MCF 10A (cell line): ENCODE data around the gene LARP1B. TPM values are rescaled to one million over a fixed set of nuclear protein-coding genes. Genes with fewer than 3 reads are reported as not detected.
"Not testable (repeated sequence)": the region's sequence is repeated elsewhere in the genome, so short reads cannot be mapped to it uniquely, and the experiment has no call there.

Experiments
- BruUV-seq: library from RNA; stranded (reverse); fragments of 400-500 nt; replicated peaks from 2 replicates; lab custom pipeline; 2021; lab: Mats Ljungman, UMichigan
- CTCF ChIA-PET: fragments of 300-600 bp; sonication (Branson Sonifier 250); formaldehyde crosslinking; extraction: SDS; loops from one replicate; lab custom pipeline; 2021; ENCODE audit warnings: antibody characterized with exemption, inconsistent platforms; lab: Yijun Ruan, JAX
- POLR2A ChIA-PET: fragments of 300-600, 350-650 bp; sonication (Branson Sonifier 250); formaldehyde crosslinking; extraction: SDS; loops from one replicate; lab custom pipeline; 2020; ENCODE audit warnings: antibody characterized with exemption, inconsistent platforms; lab: Yijun Ruan, JAX
- DNase-seq: peaks from one replicate; pipeline ENCODE4 v3.0.0-alpha.2; 2018; ENCODE audit not compliant: unreplicated experiment
- H3K27ac Mint-ChIP-seq: one replicate; pipeline ENCODE4 v1.8.0; 2022; ENCODE audit warnings: mild to moderate bottlenecking, low read depth, mixed read lengths; ENCODE audit not compliant: unreplicated experiment
- H3K27me3 Mint-ChIP-seq: one replicate; pipeline ENCODE4 v1.8.0; 2022; ENCODE audit warnings: mixed read lengths; ENCODE audit not compliant: insufficient read depth, unreplicated experiment
- H3K36me3 Mint-ChIP-seq: one replicate; pipeline ENCODE4 v1.8.0; 2022; ENCODE audit warnings: mild to moderate bottlenecking, moderate library complexity, mixed read lengths; ENCODE audit not compliant: insufficient read depth, unreplicated experiment
- H3K4me1 Mint-ChIP-seq: one replicate; pipeline ENCODE4 v1.8.0; 2022; ENCODE audit warnings: mixed read lengths; ENCODE audit not compliant: insufficient read depth, unreplicated experiment
- H3K4me3 Mint-ChIP-seq: one replicate; pipeline ENCODE4 v1.8.0; 2022; ENCODE audit warnings: mild to moderate bottlenecking, moderate library complexity, mixed read lengths; ENCODE audit not compliant: unreplicated experiment
- H3K9me3 Mint-ChIP-seq: one replicate; pipeline ENCODE4 v1.8.0; 2022; ENCODE audit warnings: mixed read lengths; ENCODE audit not compliant: unreplicated experiment
- intact Hi-C: fragments of 100-400 bp; cut with micrococcal nuclease; formaldehyde crosslinking; loops from 2 replicates; pipeline ENCODE4 v1.14.1; 2022
- total RNA-seq: library from RNA; stranded (reverse); gene quantifications from 2 replicates; pipeline ENCODE4 v1.2.3, GENCODE V29; 2022
- TF ChIP-seq, protein P1 (sequence below): fragments of 200-600 bp; IDR thresholded peaks from one replicate; pipeline ENCODE4 v1.8.0; 2022; ENCODE audit warnings: antibody characterized with exemption, mild to moderate bottlenecking; ENCODE audit not compliant: unreplicated experiment

LARP1B gene
- total RNA-seq, 1 experiment from 2014 or later = 62.8 TPM

DNA sequence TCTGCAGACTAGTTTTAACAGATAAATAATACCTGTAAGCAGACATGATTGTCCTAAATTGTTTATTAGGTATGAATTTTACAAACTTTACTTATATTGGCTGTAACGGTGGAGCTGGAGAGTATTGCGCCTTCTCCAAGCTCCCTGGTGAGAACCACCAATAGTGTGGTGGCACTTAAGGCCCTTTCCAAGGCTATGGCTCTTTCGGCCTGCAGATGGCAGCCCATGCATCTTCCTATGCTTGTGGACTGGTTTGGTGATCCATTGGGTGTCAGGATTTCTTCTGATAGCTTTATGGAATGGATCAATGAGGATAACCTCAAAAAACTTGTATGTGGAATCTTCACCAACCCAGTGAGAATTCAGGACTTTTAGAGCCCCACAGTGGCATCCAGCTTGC lies 7.8 kb downstream of the LARP1B start:
- peak; percentile 27 for DNase-seq
- H3K4me3 Mint-ChIP-seq = no peak overlapping the region
- CTCF ChIA-PET = interaction anchor here (0.6 to 0.7 kb wide), 3 partner anchors 12 to 122 kb away, joined by 3 read pairs; no protein-coding TSS in a partner anchor
- no peaks in the 10 kb centered on the region for H3K9me3 Mint-ChIP-seq
- TF ChIP-seq, protein P1, sequence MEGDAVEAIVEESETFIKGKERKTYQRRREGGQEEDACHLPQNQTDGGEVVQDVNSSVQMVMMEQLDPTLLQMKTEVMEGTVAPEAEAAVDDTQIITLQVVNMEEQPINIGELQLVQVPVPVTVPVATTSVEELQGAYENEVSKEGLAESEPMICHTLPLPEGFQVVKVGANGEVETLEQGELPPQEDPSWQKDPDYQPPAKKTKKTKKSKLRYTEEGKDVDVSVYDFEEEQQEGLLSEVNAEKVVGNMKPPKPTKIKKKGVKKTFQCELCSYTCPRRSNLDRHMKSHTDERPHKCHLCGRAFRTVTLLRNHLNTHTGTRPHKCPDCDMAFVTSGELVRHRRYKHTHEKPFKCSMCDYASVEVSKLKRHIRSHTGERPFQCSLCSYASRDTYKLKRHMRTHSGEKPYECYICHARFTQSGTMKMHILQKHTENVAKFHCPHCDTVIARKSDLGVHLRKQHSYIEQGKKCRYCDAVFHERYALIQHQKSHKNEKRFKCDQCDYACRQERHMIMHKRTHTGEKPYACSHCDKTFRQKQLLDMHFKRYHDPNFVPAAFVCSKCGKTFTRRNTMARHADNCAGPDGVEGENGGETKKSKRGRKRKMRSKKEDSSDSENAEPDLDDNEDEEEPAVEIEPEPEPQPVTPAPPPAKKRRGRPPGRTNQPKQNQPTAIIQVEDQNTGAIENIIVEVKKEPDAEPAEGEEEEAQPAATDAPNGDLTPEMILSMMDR = no peak
- BruUV-seq = no TSS peak
- peaks cover 6% of the 10 kb centered on the region for H3K4me1 Mint-ChIP-seq
- POLR2A ChIA-PET = interaction anchor here (0.7 to 1.3 kb wide), 2 partner anchors 8 to 278 kb away, joined by 3 read pairs; partner anchors contain the start of gene LARP1B
- H3K36me3 Mint-ChIP-seq = peaks cover 13% of the 10 kb centered on the region
- H3K27ac Mint-ChIP-seq = no peak overlapping the region
- intact Hi-C loops = loop anchor here (10.0 kb wide), 1 partner anchor 184 kb away; the partner anchor contains the start of gene PLK4
- H3K27me3 Mint-ChIP-seq = no peaks in the 10 kb centered on the region

DNA sequence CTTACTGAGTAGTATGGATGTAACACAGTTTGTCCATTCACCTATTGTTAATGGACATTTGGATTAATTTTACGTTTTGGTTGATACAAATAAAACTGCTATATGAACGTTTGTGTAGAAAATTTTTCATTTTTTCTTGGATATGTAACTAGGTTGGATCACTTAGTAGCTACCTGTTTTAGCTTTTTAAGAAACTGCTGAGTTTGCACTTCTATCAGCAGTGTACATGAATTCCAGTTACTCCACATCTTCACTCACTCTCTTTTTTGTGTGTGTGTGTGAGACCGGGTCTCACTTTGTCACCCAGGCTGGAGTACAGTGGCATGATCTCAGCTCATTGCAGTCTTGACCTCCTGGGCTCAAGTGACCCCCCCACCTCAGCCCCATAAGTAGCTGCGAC lies 15.4 kb downstream of the LARP1B start:
- CTCF ChIA-PET = interaction anchor here (0.6 kb wide), 1 partner anchor 79 kb away, joined by 4 read pairs; no protein-coding TSS in a partner anchor
- H3K27ac Mint-ChIP-seq = no peak overlapping the region
- BruUV-seq = no TSS peak
- POLR2A ChIA-PET = interaction anchor here (0.8 to 1.1 kb wide), 2 partner anchors 12 to 111 kb away, joined by 3 to 4 read pairs; partner anchors contain the start of genes ABHD18 and MFSD8
- DNase-seq = no peak
- H3K36me3 Mint-ChIP-seq = peaks cover 39% of the 10 kb centered on the region
- no peaks in the 10 kb centered on the region for H3K4me1 Mint-ChIP-seq
- no peaks in the 10 kb centered on the region for H3K27me3 Mint-ChIP-seq
- TF ChIP-seq, protein P1 = no peak
- H3K9me3 Mint-ChIP-seq = no peaks in the 10 kb centered on the region
- intact Hi-C loops = no loop called here
- H3K4me3 Mint-ChIP-seq = no peak overlapping the region

DNA sequence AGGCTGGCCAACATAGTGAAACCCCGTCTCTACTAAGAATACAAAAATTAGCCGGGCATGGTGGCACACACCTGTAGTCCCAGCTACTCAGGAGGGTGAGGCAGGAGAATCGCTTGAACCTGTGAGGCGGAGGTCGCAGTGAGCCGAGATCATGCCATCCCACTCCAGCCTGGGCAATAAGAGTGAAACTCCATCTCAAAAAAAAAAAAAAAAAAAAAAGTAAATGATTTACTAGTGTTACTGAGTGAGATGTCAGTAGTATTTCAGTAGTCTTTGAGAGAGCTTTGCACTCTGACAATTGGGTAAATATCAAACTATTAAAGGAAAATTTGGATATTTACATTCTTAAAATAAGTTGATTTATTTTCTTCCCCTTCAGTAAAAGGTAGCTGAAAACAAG lies 34.2 kb downstream of the LARP1B start:
- H3K27ac Mint-ChIP-seq, intact Hi-C loops, DNase-seq, H3K4me3 Mint-ChIP-seq, BruUV-seq, POLR2A ChIA-PET, H3K9me3 Mint-ChIP-seq, H3K4me1 Mint-ChIP-seq, H3K27me3 Mint-ChIP-seq: not testable (repeated sequence)
- H3K36me3 Mint-ChIP-seq = peaks cover 71% of the 10 kb centered on the region
- CTCF ChIA-PET = interaction anchor here (0.6 to 0.7 kb wide), 2 partner anchors 22 to 194 kb away, joined by 3 to 8 read pairs; no protein-coding TSS in a partner anchor

GRCh38 chr4:128107766-128108165 lies 46.7 kb downstream of the LARP1B start:
- CTCF ChIA-PET = no interaction called here
- Mint-ChIP-seq H3K4me1 (no peaks in the 10 kb centered on the region), H3K27me3 (no peaks in the 10 kb centered on the region), H3K36me3 (peaks cover 56% of the 10 kb centered on the region), H3K9me3 (no peaks in the 10 kb centered on the region), H3K4me3 (no peak overlapping the region), H3K27ac (no peak overlapping the region)
- POLR2A ChIA-PET = no interaction called here
- BruUV-seq = no TSS peak
- TF ChIP-seq, protein P1 = no peak
- intact Hi-C loops = no loop called here
- DNase-seq = no peak
